Measurements from ENCODE around the gene ZNF211. TPM values are rescaled to one million over a fixed set of nuclear protein-coding genes. Genes with fewer than 3 reads are reported as not detected.

Gene ZNF211
- total RNA-seq, 1 donor from 2014 or later: 26.5 TPM

DNA sequence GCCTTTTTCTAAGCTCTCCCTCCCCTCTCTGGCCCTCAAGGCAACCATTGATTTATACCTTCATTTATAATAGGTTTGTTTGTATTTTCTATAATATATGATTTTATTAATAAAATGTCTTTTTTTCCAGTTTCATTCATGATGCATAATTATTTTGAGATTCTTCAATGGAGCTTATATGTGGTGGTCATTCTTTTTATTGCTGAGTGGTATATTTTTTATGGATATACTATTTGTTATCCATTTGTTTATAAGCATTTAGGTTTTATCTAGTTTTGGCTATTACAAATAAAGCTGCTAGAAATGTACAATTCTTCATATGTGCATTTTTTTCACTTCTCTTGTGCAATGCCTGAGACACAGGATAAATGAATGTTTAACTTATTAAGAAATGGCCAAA lies 10.8 kb downstream of the ZNF211 start:
- Mint-ChIP-seq H3K9me3 (peaks cover 21% of the 10 kb centered on the region), H3K27ac (no peak overlapping the region), H3K36me3 (peaks cover 47% of the 10 kb centered on the region), H3K4me1 (ENCODE audit: unreplicated experiment) (no peaks in the 10 kb centered on the region), H3K27me3 (no peaks in the 10 kb centered on the region), H3K4me3 (no peak overlapping the region)
- no peak for DNase-seq (ENCODE audit: extremely low spot score, unreplicated experiment)
- TF ChIP-seq CTCF (conservative IDR thresholded peaks at IDR 0.05): no peak

DNA sequence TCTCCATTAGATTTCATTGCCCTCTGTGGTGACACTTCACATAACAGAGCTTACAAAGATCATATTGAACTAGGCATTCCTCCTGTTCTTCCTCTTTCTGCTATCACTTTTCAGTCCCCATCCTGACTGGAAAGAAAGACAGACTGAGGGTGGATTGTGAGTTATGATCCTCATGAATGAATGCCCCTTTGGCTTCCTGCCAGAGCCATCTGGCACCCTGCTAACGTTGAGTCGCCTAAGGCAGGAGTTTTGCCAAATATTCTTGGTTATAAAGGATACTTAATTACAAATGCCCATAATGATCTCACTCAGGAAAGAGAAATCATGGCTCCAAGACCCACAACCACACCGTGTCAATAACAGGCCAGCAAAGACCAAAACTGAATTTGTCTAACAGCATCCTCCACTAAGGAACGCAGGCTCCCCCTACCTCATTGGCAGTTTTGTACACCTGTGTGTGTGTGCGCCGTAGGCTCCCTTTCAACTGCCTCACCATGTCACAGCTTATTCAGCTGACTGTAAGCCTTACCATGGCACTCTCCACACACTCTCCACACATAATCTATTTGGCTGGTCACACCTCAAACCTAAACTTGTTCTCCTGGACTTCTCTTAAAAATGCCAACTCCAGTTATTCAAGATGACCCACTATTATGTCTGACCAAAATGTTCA lies 15.5 kb downstream of the ZNF211 start:
- no peak for TF ChIP-seq CTCF (conservative IDR thresholded peaks at IDR 0.05)
- H3K4me3 Mint-ChIP-seq: no peak overlapping the region
- H3K36me3 Mint-ChIP-seq: peaks cover under 1% of the 10 kb centered on the region
- H3K9me3 Mint-ChIP-seq: peaks cover 17% of the 10 kb centered on the region
- no peaks in the 10 kb centered on the region for H3K4me1 Mint-ChIP-seq (ENCODE audit: unreplicated experiment)
- H3K27me3 Mint-ChIP-seq: no peaks in the 10 kb centered on the region
- no peak overlapping the region for H3K27ac Mint-ChIP-seq
- no peak for DNase-seq (ENCODE audit: extremely low spot score, unreplicated experiment)

- H3K4me3 Mint-ChIP-seq: peak overlapping the region; percentile 67
- H3K27me3 Mint-ChIP-seq: peaks cover 8% of the 10 kb centered on the region
- H3K27ac Mint-ChIP-seq: peak overlapping the region; percentile 74
- peaks cover 25% of the 10 kb centered on the region for H3K9me3 Mint-ChIP-seq
- peaks cover 5% of the 10 kb centered on the region for H3K36me3 Mint-ChIP-seq
- H3K4me1 Mint-ChIP-seq (ENCODE audit: unreplicated experiment): no peaks in the 10 kb centered on the region
- no peak for TF ChIP-seq CTCF (conservative IDR thresholded peaks at IDR 0.05)
- DNase-seq (ENCODE audit: extremely low spot score, unreplicated experiment): no peak
Measured at GRCh38 chr19:57651654-57651996, 18.7 kb downstream of the ZNF211 start.

DNA sequence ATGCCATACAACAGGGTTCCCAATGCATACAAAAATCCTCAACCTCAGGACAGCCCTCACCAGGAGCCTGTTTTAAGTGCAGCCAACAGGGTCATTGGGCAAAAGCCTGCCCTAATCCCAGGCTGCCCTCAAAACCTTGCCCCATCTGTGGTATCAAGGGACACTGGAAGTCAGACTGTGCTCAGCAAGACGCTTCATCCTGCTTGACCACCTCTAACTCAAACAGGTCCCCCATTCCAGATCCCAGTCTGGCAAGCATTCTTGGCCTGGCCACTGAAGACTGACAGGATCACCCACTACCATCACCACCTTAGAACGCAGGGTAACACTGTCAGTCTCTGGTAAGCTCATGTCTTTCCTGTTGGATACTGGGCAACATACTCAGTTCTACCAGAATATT lies 20.7 kb downstream of the ZNF211 start:
- H3K4me3 Mint-ChIP-seq: no peak overlapping the region
- no peak overlapping the region for H3K27ac Mint-ChIP-seq
- H3K36me3 Mint-ChIP-seq: peaks cover 5% of the 10 kb centered on the region
- no peak for DNase-seq (ENCODE audit: extremely low spot score, unreplicated experiment)
- no peaks in the 10 kb centered on the region for H3K4me1 Mint-ChIP-seq (ENCODE audit: unreplicated experiment)
- peaks cover 25% of the 10 kb centered on the region for H3K9me3 Mint-ChIP-seq
- H3K27me3 Mint-ChIP-seq: peaks cover 15% of the 10 kb centered on the region
- no peak for TF ChIP-seq CTCF (conservative IDR thresholded peaks at IDR 0.05)

GRCh38 chr19:57655443-57655842 lies 22.5 kb downstream of the ZNF211 start:
- no peak for TF ChIP-seq CTCF (conservative IDR thresholded peaks at IDR 0.05)
- Mint-ChIP-seq H3K4me3 (no peak overlapping the region), H3K27ac (no peak overlapping the region), H3K27me3 (peaks cover 30% of the 10 kb centered on the region), H3K36me3 (peaks cover 5% of the 10 kb centered on the region), H3K4me1 (ENCODE audit: unreplicated experiment) (no peaks in the 10 kb centered on the region), H3K9me3 (peaks cover 25% of the 10 kb centered on the region)
- DNase-seq (ENCODE audit: extremely low spot score, unreplicated experiment): no peak

DNA sequence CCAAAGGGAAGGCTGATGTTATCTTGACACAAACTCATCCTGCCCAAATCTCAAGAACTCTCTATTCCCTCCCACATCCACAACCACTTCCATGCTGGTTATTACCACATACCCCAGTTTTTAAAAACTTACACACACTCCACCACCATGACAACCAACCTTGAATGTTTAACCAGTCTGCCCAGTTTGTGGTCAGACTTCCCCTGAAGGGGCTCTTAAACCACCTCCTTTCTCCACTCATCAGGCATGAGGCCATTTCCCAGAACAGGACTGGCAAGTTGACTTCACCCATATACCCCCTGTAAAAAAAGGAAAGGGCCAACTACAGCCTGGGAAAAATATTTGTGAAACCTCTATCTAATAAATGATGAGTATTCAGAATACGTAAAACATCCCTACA lies 23.4 kb downstream of the ZNF211 start:
- Mint-ChIP-seq H3K27ac (no peak overlapping the region), H3K27me3 (peaks cover 37% of the 10 kb centered on the region)

More for the DNA sequence above, 23.4 kb downstream of the ZNF211 start:
- DNase-seq (ENCODE audit: extremely low spot score, unreplicated experiment): no peak
- Mint-ChIP-seq H3K36me3 (peaks cover 5% of the 10 kb centered on the region), H3K9me3 (peaks cover 24% of the 10 kb centered on the region), H3K4me3 (no peak overlapping the region), H3K4me1 (ENCODE audit: unreplicated experiment) (no peaks in the 10 kb centered on the region)
- no peak for TF ChIP-seq CTCF (conservative IDR thresholded peaks at IDR 0.05)

All from type B pancreatic cell (in vitro differentiated cells).